DMS53 treated with DMSO at 0.1 percent for 48 hours (cell line): Measurements from ENCODE around the gene KCNQ5.
A peak's percentile ranks its signal among the peaks of the same experiment; 100 is the strongest.

Experiments
- DNase-seq: peaks from one replicate; lab custom pipeline; 2025; ENCODE audit not compliant: unreplicated experiment; lab: John Stamatoyannopoulos, UW

KCNQ5 gene

DNA sequence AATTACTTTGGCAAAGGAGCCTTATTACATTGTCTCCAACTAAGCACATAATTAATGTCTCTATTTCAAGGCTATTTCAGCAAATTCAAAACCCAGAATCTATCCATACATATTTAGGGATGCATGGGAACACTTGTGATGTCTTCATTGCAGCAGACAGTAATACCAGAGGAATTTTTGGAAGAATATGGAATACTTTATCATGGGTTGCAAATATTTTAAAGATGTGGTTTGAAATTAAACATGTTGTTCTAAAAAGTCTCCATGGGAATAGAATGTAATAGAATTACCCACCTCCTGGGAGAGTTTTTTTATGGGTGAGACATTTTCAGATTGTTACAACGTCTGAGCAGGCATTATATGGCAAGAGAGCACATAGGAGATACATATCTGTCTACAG is 170.8 kb downstream of the KCNQ5 start:
- DNase-seq = no peak

DNA sequence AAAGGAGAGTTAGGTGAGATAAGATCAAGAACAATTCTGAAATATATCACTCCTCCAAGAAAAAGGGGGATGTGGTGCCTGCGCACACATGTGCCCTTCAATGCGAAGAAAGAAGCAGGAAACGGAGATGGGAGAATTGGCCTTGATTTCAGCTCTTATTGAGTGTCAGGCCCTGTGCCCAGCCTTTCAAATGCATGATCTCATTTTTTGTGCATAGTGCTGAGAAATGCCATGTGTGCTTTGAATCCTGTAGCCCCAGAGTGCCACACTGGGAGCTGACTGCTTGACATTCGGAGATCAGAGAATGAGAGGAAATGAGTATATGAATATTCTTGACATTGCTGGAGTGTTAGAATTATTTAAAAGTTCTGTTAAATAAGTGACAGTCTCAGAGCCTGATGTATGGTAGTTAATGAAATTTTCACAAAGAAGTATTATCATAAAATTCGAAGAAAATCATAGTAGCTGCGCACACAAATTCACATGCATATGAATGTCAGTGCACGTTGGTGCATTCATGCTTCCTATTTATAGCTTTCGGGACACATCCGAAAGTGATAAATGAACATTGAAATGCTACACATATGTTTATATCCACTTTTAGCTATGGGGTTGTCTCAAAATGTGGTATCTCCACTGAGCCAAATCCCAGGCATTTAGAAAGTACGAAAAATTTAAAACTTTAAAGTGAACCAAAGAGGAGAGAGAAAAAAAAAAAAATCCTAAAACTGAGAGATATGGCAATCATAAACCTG is 172.0 kb downstream of the KCNQ5 start:
- DNase-seq = no peak

DNA sequence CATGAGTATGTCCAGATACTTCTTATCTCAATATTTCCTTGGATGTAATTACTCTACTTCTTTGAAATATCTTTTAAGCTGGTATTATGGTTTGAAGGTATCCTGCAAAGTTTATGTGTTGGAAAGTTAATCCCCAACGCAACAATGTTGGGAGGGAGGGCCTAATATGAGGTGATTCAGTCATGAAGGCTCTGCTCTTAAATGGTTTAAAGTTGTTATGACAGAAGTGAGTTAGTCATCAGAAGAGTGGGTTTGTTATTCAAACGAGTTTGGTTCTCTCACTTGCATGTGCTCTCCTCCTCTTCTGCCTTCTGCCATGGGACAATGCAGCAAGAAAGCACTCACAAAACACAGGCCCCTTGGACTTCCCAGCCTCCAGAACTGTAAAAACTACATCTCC is 176.3 kb downstream of the KCNQ5 start:
- no peak for DNase-seq

DNA sequence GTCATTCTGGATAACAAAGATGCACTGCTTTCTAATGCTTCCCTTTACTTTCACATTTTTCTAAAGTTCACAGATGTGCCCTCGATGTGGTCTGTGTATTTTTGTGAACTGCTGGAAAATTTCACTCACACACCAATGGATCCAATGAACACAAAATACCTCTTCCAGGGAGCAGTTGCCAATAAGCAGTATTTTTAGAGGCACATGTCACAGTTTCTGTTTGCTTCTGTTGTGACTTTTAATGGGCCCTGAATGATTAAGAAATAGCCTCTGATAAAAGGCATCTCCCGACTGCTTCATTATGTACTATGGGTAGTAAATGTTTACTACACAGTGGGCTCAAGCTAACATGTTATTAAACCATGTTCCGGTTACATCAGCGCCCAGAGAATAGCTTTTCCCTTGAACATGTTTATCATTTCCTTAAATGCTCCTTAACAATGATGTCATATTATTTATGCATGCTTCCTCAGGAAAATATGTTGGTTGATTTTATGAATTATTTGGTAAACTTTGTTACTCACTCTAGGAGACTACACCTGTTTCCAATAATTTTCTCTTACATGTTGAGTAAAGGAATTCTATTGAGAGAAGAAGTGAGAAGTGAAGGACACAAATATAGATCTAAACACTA is 188.0 kb downstream of the KCNQ5 start:
- no peak for DNase-seq

DNA sequence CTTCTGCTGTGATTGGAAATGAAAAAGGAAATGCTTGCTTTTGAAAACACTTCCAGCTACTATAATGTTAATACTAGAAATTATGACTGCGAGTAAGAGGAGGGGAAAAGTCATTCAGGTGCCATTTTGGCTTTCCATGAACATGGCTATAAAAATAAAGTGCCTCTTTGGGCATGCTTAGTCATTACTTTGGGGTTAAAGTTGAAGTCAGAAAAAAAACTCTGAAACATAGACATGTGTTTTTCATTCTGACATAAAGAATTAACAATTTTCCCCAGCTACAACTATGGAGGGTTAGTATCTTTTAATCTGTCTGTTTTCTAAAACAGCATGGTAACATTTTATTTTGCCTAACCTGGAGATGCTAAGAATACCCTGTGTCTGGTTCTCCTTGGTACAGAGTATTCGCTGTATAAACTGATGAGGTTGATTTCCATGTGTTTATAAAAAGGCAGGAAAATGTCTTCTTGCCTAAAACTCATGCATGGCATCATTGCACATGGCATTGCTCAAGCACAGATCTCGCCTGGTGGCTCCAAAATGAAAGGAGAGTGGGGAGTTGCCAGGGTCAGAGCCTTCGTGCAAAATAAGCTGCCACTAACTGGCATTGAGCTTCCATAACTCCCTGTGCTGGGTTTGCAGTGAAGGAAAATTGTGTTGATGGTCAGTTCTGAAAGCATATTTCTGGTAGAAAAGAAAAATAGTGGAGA is 188.9 kb downstream of the KCNQ5 start:
- no peak for DNase-seq

DNA sequence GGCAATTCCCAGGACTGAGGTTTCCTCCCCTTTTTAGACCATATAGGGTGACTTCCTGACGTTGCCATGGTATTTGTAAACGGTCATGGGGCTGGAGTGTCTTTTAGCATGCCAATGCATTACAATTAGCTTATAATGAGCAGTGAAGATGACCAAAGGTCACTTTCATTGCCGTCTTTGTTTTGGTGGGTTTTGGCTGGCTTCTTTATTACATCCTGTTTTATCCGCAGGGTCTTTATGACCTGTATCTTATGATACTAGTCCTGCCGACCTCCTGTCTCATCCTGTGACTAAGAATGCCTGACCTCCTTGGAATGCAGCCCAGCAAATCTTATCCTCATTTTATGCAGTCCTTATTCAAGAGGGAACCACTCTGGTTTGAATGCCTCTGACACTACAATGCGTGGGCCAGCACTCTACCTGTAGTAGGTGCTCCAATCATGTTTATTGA is 190.1 kb downstream of the KCNQ5 start:
- no peak for DNase-seq

DNA sequence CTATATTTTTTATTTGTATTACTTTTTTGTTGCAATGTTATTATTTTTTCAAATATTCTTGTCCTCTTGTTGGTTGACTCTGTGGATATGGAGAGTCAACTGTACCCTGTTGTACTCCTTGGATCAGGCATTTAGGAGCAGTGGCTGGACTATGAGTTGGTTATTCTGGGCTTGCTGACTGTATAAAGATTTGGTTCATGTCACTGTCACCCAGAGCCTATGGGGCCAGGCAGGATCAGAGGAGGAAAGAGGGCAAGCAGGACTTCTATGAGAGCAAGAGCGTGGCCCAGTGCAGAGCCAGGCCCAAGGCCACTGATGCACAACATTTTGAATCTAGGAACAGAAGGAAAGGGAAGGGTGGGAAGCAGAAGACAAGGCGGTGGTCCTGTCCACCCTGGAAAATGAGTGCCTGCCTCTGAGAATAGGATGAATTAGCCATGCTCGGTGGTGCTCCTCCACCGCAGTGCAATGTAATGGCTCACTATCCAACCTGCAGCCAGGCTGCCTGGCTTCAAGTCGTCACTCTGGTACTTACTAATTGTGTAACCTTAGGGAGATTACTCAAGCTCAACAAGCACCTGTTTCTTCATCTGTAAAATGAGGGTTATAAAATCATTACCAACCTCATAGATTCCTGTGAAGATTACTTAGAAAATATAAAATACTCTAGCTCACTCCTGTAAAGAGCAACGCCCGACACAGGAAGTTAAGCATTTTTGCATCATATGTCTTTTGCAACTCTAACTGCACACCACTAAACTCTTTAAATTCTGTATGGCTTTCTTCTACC is 192.1 kb downstream of the KCNQ5 start:
- DNase-seq = no peak

DNA sequence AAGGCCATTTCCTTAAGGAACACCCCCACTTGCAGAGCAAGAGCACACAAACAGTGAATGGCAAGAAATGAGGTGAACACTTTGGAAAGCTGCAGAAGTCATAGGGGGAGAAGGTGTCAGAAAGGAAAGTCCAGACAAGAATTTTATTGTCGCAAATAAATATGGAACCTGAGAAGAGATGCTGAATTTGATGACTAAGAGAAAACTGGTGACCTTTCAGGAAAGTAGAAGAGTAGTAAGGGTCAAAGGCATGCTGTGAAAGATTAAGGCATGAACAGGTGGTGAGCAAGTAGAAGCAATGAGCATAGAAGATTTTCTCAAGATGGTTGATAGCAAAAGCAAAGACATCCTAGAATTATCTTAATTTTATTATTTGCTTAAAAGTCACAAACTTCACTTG is 194.2 kb downstream of the KCNQ5 start:
- no peak for DNase-seq

DNA sequence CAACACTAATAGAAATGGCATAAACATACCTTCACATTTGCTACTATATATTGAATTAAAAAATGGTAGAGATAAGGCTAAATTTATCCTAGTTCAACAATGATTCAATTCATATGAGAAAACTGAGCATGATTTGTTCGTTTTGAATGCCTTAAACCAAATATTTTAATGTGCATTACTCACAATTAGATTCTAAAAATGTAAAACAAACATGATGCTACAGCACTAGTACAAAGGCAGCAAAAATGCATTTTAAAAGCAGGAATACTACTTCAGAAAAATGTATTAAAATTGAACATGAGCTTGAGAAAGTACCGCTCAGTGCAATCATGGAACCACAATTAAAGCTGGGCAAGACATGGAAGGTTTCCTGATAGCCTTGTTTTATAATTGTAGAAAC is 195.3 kb downstream of the KCNQ5 start:
- DNase-seq = no peak

DNA sequence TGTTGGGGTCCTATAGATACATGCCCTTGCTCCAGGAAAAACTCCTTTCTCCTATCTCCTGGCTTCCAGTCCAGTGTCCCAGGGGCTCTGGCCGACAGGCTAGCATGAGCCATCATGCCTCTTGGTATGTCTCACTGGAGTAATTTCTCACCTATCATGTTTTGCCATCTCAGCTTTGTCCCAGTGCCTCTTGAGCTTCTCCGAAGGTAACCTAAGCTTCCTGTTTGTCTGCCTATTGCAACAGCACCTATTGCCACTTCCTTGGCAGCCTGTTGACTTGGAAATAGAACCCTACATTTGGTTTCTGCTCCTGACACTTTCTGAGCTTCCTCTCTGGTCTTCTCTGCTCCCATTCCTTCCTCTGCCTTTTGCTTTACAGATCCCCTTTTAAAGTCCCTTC is 197.7 kb downstream of the KCNQ5 start:
- DNase-seq = peak; percentile 77

DNA sequence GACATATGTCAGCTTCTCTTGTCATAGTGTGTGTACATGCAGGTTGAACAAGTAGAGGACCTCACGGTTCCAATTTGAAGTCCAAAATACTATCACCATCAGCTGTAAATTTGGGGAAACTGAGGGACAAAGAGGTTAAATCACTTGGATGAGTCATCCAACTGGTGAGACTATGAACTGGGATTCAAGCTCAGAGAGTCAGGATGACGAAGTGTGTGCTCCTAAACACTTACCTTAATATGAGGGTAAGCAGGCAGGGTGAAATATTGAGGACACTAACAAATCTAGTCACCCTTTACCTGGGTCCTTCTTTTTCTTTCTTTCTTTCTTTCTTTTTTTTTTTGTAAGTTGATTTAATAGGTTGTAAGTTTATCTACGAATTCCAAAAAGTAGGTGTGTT is 198.3 kb downstream of the KCNQ5 start:
- no peak for DNase-seq

DNA sequence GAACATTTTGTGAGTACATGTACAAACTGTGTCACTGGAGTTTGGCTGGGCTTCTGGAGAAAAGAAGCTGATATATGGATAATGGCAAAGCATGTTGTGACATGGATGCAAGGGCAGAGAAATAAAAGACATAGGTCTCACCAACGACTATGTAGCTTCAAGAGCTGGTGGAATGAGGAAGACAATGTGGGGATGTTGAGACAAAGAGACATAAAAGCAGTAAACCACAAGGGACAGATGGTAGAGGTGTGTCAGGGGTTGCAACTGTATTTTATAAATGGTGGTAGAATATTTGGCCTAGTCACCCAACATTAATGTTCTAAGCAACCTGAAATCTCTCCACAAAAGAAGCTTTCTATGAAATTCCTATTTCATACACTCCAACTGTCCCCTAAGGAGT is 199.0 kb downstream of the KCNQ5 start:
- DNase-seq = no peak

DNA sequence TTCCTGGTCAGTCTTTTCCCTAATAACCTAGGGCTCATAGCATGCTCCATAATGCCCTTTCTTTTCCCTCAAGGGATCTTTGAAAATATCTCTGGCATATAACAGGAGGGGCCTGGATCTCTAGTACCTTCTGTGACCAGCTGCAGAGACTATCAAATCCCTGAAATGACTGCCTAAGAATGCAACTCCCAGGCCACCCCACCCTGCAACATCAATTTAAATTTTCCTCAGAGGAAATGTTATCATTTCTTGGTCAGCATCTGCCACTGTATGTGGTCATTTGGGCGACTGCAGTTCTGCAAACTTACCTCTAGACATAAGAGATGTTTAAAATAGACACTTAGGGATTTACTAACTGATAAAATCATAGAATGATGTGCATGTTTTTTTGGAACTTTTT is 200.2 kb downstream of the KCNQ5 start:
- DNase-seq = no peak

DNA sequence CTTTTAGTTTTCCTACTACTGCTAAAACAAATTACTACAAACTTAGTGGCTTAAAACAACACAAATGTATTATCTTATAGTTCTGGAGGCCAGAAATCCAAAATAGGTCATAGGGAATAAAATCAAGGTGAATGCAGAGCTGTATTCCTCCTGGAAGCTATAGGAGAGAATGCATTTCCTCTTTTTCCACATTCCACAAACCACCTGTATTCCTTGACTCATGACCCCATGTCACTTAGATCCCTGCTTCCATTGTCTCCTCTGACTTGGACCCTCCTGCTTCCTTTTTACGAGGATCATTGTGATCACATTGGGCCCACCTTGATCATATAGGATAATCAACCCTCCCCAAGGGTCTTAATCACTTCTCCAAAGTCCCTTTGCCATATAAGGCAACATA is 200.8 kb downstream of the KCNQ5 start:
- no peak for DNase-seq

DNA sequence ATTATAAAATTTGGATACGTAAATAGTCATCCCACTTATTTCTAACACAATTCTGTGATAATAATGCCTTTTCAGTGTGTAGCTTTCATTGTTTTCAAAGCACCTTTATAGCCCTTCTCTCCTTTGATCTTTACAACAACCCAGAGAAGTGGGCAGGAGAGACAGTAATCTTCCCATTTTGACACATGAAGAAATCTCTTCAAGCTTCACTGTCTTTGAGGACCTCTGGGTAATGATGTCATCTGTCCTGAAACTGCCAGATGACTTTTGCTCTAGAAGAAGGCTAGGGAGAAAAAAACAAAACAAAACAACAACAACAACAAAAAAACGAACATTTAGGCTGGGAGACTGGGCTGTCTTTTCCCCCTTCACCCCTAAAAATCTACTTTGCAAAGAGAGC is 203.0 kb downstream of the KCNQ5 start:
- no peak for DNase-seq

DNA sequence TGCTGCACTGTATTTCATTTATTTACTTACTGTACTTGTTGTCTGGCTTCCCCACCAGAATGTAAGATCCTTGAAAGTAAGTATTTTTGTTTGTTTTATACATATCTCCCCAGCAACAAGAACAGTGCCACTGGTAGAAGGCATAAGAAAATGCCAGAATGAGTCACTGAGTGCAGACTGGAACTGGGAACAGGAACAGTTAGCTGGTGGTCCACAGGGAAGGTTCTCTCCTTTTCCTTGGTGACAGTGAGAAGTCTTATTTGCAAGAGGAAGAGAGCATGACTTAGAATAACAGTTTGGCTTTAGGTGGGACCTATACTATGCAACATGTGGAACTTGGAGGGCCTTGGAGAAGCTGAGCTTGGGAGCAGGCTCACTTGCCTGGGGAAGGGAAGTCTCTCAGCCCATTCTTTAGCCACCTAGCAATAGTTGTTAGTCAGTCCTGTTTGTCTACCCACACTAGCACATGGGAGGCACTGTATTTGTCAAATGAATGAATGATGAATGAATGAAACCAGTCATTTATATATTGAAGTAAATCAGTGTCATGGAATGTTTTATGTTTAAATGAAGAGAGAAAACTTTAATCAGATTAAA is 203.5 kb downstream of the KCNQ5 start:
- no peak for DNase-seq

DNA sequence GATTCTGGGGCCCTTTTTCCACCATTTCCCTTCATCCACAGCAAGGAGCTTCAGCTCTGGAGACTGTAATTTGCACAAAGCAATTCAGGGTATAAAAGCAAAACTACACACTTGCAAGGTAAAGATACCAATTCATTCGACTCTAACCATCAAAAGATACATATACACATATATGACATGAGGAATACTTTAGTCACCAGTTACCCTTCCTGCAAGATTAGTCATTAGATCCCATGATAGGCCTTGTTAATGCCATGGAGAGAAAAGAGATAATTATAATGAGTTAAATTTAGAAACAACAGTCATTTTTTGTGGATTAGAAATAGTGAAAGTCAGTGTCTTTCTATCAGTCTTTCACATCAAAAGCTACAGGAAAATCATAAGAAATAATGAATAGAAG is 204.2 kb downstream of the KCNQ5 start:
- no peak for DNase-seq

DNA sequence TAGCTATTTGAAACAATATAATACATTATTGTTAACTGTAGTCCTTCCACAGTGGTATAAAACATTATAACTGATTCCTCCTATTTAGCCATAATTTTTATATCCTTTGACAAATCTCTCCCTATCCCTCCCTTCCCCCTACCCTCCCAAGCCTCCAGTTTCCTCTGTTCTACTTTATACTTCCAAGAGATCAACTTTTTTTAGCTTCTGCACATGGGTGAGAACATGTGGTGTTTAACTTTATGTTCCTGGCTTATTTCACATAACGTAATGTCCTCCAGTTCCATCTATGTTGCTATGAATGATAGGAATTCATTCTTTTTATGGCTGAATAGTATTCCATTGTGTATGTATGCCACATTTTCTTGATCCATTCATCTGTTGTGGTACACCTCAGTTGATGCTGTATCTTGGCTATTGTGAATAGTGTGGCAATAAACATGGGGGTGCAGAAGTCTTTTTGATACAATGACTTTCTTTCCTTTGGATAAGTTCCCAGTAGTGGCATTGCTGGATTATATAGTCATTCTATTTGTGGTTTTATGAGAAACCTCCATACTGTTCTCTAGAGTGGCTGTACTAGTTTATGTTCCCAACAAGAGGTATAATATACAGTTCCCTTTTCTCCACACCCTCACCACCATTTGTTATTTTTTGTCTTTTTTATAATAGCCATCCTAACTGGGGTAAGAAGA is 205.0 kb downstream of the KCNQ5 start:
- DNase-seq = no peak

DNA sequence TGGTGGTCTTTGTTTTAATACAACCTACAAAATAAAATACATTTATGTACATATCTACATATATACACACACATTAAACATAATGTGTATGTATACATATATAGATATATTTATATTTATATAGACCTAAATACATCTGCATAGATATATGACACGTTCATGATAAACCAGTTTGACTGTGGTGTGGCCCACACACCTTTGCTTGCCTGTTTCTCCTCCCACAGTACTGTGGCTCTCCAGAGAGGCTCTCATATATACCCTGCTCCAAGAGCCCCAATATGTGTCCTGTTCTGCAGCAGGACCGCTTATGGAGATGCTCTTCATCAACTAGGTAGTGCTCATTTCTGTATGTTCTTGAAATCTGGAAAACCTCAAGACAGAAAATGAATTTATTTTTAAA is 207.0 kb downstream of the KCNQ5 start:
- no peak for DNase-seq

DNA sequence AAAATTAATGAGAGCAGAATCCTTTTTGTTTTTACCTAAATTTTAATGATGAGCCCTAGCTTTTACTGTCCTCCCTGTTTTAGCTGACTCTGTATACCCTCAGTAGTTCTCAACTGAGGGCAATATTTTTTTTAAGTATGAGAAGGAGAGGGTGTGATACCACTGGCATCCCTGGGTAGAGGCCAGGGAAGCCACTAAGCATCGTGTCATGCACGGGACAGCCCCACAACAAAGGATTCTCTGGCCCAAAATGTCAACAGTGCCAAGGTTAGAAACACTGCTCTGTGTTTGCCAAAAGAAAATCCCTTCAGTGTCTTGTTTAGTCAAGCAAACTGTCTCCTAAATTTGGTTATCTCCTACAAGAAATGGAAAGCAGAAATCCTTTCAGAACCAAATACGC is 210.4 kb downstream of the KCNQ5 start:
- no peak for DNase-seq

DNA sequence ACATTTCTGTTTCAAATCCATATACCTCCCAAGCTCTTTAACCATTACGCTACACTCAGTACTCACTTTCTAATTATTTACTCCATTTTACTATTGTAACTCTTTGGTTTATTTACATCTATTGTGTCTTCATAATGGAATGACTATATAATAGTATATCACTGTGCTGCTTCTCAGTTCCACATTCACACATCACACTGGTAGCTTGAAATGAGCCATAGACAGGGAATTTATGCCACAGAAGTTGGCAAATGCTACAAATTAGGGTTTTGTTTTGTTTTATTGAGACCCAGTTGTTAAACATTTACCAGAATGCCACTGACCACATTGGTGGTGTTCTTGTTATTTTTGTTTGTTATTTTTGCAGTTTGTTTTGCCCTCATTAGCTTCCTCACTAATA is 213.9 kb downstream of the KCNQ5 start:
- no peak for DNase-seq
